ENCODE measurements around the gene CWH43.

DNA sequence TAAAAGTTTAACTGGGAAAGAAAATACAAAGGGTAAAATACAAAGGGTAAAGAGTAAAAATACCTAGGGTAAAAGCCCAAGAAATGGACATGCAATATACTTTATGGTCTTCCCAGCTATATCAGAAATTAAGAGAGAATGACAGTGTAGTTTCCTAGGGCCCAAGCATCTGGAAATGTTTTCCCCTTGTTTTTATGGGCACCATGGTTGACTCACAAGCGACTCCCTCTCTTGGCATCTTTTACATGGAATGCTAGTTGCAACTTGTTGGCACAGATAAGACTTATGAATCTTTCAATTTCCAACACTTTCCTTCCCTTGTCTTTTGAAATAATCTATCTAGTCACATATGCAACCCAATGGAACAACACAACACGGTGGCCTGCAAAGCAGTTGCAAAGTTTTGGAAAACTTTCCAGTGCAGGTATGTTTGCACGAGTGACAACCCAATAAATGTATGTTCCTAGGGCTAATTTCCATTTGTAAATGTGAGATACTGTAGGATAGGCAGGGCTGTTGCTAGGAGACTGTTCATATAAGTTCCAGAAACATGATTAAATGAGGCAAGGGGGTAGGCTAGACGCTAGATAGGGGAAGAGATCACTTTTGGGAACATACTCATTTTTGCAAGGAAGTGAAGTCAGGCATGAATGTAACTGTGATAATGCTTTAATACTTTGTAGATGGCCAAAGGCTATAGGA, 36.4 kb upstream of the CWH43 start:
- TF ChIP-seq GATA2 (IDR thresholded peaks at IDR 0.05; ENCODE audit: insufficient read depth, insufficient read length, low read depth, low read length): no peak
- TF ChIP-seq, protein P1, sequence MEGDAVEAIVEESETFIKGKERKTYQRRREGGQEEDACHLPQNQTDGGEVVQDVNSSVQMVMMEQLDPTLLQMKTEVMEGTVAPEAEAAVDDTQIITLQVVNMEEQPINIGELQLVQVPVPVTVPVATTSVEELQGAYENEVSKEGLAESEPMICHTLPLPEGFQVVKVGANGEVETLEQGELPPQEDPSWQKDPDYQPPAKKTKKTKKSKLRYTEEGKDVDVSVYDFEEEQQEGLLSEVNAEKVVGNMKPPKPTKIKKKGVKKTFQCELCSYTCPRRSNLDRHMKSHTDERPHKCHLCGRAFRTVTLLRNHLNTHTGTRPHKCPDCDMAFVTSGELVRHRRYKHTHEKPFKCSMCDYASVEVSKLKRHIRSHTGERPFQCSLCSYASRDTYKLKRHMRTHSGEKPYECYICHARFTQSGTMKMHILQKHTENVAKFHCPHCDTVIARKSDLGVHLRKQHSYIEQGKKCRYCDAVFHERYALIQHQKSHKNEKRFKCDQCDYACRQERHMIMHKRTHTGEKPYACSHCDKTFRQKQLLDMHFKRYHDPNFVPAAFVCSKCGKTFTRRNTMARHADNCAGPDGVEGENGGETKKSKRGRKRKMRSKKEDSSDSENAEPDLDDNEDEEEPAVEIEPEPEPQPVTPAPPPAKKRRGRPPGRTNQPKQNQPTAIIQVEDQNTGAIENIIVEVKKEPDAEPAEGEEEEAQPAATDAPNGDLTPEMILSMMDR (IDR thresholded peaks at IDR 0.05; ENCODE audit: extremely low read depth in 1 of 2, insufficient read depth in 1 of 2, low read depth in 1 of 2, low read length in 2 of 2): no peak
